Ramos (cell line): Measurements from ENCODE around the gene PXDN.
"Not testable (repeated sequence)": the region's sequence is repeated elsewhere in the genome, so short reads cannot be mapped to it uniquely, and the experiment has no call there.

Source experiments
- in situ Hi-C: fragments of 300-500 bp; cut with MboI; formaldehyde crosslinking; loops from one replicate; pipeline ENCODE4 v1.14.3; 2022; ENCODE audit warnings: low sequenced_read_pairs; ENCODE audit not compliant: unreplicated experiment

The PXDN gene

GRCh38 chr2:1777781-1778180 lies 33.5 kb upstream of the PXDN start:
- in situ Hi-C loops, result no loop called here

GRCh38 chr2:1777156-1777555 lies 32.8 kb upstream of the PXDN start:
- in situ Hi-C loops, result no loop called here

GRCh38 chr2:1775511-1776035 lies 31.3 kb upstream of the PXDN start:
- in situ Hi-C loops, result no loop called here

GRCh38 chr2:1774929-1775328 lies 30.6 kb upstream of the PXDN start:
- in situ Hi-C loops, result no loop called here

- in situ Hi-C loops, result no loop called here
These were observed 29.6 kb upstream of the PXDN start for GRCh38 chr2:1773883-1774282.

- in situ Hi-C loops, result no loop called here
These were observed 28.4 kb upstream of the PXDN start for GRCh38 chr2:1772471-1773267.

- in situ Hi-C loops, result no loop called here
These were observed 27.4 kb upstream of the PXDN start for GRCh38 chr2:1771626-1772280.

GRCh38 chr2:1770566-1771380 lies 26.5 kb upstream of the PXDN start:
- in situ Hi-C loops, result no loop called here

GRCh38 chr2:1769703-1770422 lies 25.5 kb upstream of the PXDN start:
- in situ Hi-C loops, result no loop called here

- in situ Hi-C loops, result no loop called here
These were observed 23.8 kb upstream of the PXDN start for GRCh38 chr2:1767939-1768691.

GRCh38 chr2:1766851-1767811 lies 22.8 kb upstream of the PXDN start:
- in situ Hi-C loops, result no loop called here

GRCh38 chr2:1766425-1766824 lies 22.1 kb upstream of the PXDN start:
- in situ Hi-C loops, result no loop called here

GRCh38 chr2:1765201-1765600 lies 20.9 kb upstream of the PXDN start:
- in situ Hi-C loops, result not testable (repeated sequence)

GRCh38 chr2:1759611-1759930 lies 15.3 kb upstream of the PXDN start:
- in situ Hi-C loops, result no loop called here

GRCh38 chr2:1758774-1759610 lies 14.7 kb upstream of the PXDN start:
- in situ Hi-C loops, result no loop called here

GRCh38 chr2:1758171-1758570 lies 13.9 kb upstream of the PXDN start:
- in situ Hi-C loops, result no loop called here

- in situ Hi-C loops, result no loop called here
These were observed 13.3 kb upstream of the PXDN start for GRCh38 chr2:1757567-1757966.

GRCh38 chr2:1757146-1757545 lies 12.8 kb upstream of the PXDN start:
- in situ Hi-C loops, result not testable (repeated sequence)
